GM08714 (cell line): ENCODE data around the gene SLC52A1.
A peak's percentile ranks its signal among the peaks of the same experiment; 100 is the strongest.

ENCODE experiments used
- H3K4me3 ChIP-seq: fragments of 200-500 bp; sonication (Bioruptor generic); 2 replicates; pipeline ENCODE4 v1.5.1; 2014; ENCODE audit warnings: mild to moderate bottlenecking, low read length, inconsistent platforms
- ZNF274 ChIP-seq: IDR thresholded peaks from 2 replicates; pipeline ENCODE4 v1.6.1; 2012; ENCODE audit warnings: mild to moderate bottlenecking, low read depth, low read length

SLC52A1 gene

GRCh38 chr17:5019475-5019956, 15.7 kb downstream of the SLC52A1 start:
- TF ChIP-seq ZNF274 = no peak
- H3K4me3 ChIP-seq = no peak overlapping the region

GRCh38 chr17:5014357-5014756, 20.9 kb downstream of the SLC52A1 start:
- no peak for TF ChIP-seq ZNF274
- H3K4me3 ChIP-seq = no peak overlapping the region

GRCh38 chr17:5011928-5012327, 23.3 kb downstream of the SLC52A1 start:
- no peak for TF ChIP-seq ZNF274
- no peak overlapping the region for H3K4me3 ChIP-seq

- TF ChIP-seq ZNF274 = no peak
- H3K4me3 ChIP-seq = no peak overlapping the region
Measured at GRCh38 chr17:5003214-5003867, 31.9 kb downstream of the SLC52A1 start.

- no peak for TF ChIP-seq ZNF274
- H3K4me3 ChIP-seq = no peak overlapping the region
Measured at GRCh38 chr17:5002121-5002788, 33.0 kb downstream of the SLC52A1 start.

GRCh38 chr17:5000237-5000639, 35.0 kb downstream of the SLC52A1 start:
- TF ChIP-seq ZNF274 = no peak
- no peak overlapping the region for H3K4me3 ChIP-seq

- peak overlapping the region; percentile 85; the same call in 1 of the 2 replicates for H3K4me3 ChIP-seq
Measured at GRCh38 chr17:4999430-5000093, 35.7 kb downstream of the SLC52A1 start.

GRCh38 chr17:4998732-4999429, 36.3 kb downstream of the SLC52A1 start:
- no peak for TF ChIP-seq ZNF274
- peak overlapping the region; percentile 85 for H3K4me3 ChIP-seq

More at GRCh38 chr17:4999430-5000093, 35.7 kb downstream of the SLC52A1 start:
- TF ChIP-seq ZNF274 = no peak

- peak overlapping the region; percentile 85 for H3K4me3 ChIP-seq
- no peak for TF ChIP-seq ZNF274
Measured at GRCh38 chr17:4998027-4998731, 37.0 kb downstream of the SLC52A1 start.

GRCh38 chr17:4997302-4998026, 37.8 kb downstream of the SLC52A1 start, which contains the start of the genes INCA1 and KIF1C:
INCA1 (minus strand) TSS chr17:4997522; CDS start chr17:4994437, 3,085 bp downstream.
KIF1C (plus strand) TSS chr17:4997950; CDS start chr17:5000247, 2,297 bp downstream.
- H3K4me3 ChIP-seq = peak within 1 kb of the TSS; percentile 85
- TF ChIP-seq ZNF274 = no peak

- no peak for TF ChIP-seq ZNF274
- no peak overlapping the region for H3K4me3 ChIP-seq
Measured at GRCh38 chr17:4994081-4994595, 41.1 kb downstream of the SLC52A1 start.

GRCh38 chr17:4987767-4988567, 47.3 kb downstream of the SLC52A1 start:
- no peak for TF ChIP-seq ZNF274
- H3K4me3 ChIP-seq = peak overlapping the region; percentile 75
